GM12878 (cell line): ENCODE measurements around the gene ZDHHC14. TPM values are rescaled to one million over a fixed set of nuclear protein-coding genes. Genes with fewer than 3 reads are reported as not detected.

Experiments
- CBFB ChIP-seq: IDR thresholded peaks from 2 replicates; pipeline ENCODE4 v1.6.1; 2016; ENCODE audit warnings: antibody characterized with exemption, low read depth
- CREB1 ChIP-seq: IDR thresholded peaks from 2 replicates; pipeline ENCODE4 v1.6.1; 2012; ENCODE audit warnings: low read depth, mild to moderate bottlenecking, inconsistent platforms
- EZH2 ChIP-seq: IDR thresholded peaks from 2 replicates; pipeline ENCODE4 v1.6.1; 2012; ENCODE audit warnings: low read depth, mild to moderate bottlenecking, control low read depth, inconsistent platforms, low read length, borderline replicate concordance; ENCODE audit not compliant: control insufficient read depth
- GATAD2B ChIP-seq: fragments of 450-650 bp; conservative IDR thresholded peaks from 2 replicates; pipeline ENCODE4 v1.6.1; 2017; ENCODE audit warnings: low read depth, mild to moderate bottlenecking, moderate library complexity
- MTA2 ChIP-seq: fragments of 450-650 bp; IDR thresholded peaks from 2 replicates; pipeline ENCODE4 v1.6.1; 2016; ENCODE audit warnings: low read depth, mild to moderate bottlenecking, moderate library complexity
- NFYA ChIP-seq: IDR thresholded peaks from 2 replicates; pipeline ENCODE4 v1.6.1; 2011; ENCODE audit warnings: low read depth, mild to moderate bottlenecking, low read length, improper control_type of control experiment, borderline replicate concordance
- NRF1 ChIP-seq: conservative IDR thresholded peaks from 2 replicates; pipeline ENCODE4 v1.6.1; 2011; ENCODE audit warnings: mild to moderate bottlenecking, low read depth, low read length, improper control_type of control experiment
- PML ChIP-seq: IDR thresholded peaks from 2 replicates; pipeline ENCODE4 v1.6.1; 2012; ENCODE audit warnings: low read length, inconsistent platforms
- SRF ChIP-seq, 2 experiments: IDR thresholded peaks; 2 replicates each; pipeline ENCODE4 v1.6.1; 2011; ENCODE audit warnings: low read depth in 2 of 2, low read length in 2 of 2, mild to moderate bottlenecking in 1 of 2, moderate library complexity in 1 of 2
- TBL1XR1 ChIP-seq: IDR thresholded peaks from 2 replicates; pipeline ENCODE4 v1.6.1; 2012; ENCODE audit warnings: low read depth, low read length, improper control_type of control experiment
- YY1 ChIP-seq: IDR thresholded peaks from 2 replicates; pipeline ENCODE4 v1.6.1; 2011; ENCODE audit warnings: low read depth, mild to moderate bottlenecking, low read length
- ZZZ3 ChIP-seq: IDR thresholded peaks from 2 replicates; pipeline ENCODE4 v1.6.1; 2011; ENCODE audit warnings: low read depth; ENCODE audit not compliant: control insufficient read depth, insufficient read length
- polyA plus RNA-seq, 11 experiments: library from polyadenylated mRNA; depleted of rRNA in 4 of 11; unstranded in 6 of 11; stranded (reverse) in 5 of 11; fragments of >200 nt; fragmentation: Nextera tagmentation in 4 of 11; fragmentation: Illumina TruSeq in 1 of 11; extraction: Ambion mirVana in 4 of 11; extraction: Trizol in 1 of 11; gene quantifications; 1 replicate in 1 of 11; 2 replicates in 10 of 11; pipeline versions ENCODE4 v1.2.1 to v1.2.3, GENCODE V29; 2011 to 2016; ENCODE audit warnings: inconsistent platforms in 2 of 11, missing spikeins in 2 of 11, low read depth in 1 of 11
- total RNA-seq, 4 experiments: library from RNA; depleted of rRNA in 3 of 4; stranded (reverse); fragments of >200 nt in 3 of 4; fragmentation: Illumina TruSeq in 1 of 4; extraction: Trizol in 1 of 4; gene quantifications; 2 replicates each; pipeline versions ENCODE4 v1.2.1 to v1.2.3, GENCODE V29; 2013 to 2021
- TF ChIP-seq, protein P1 (sequence below): fragments of 450-650 bp; formaldehyde crosslinking; IDR thresholded peaks from 2 replicates; pipeline ENCODE4 v1.4.0; 2020; ENCODE audit warnings: mild to moderate bottlenecking, moderate library complexity
- TF ChIP-seq, protein P2 (sequence below): fragments of 150-350 bp; IDR thresholded peaks from 2 replicates; pipeline ENCODE4 v1.6.1; 2016; ENCODE audit warnings: low read depth, low read length
- TF ChIP-seq, protein P3 (sequence below): IDR thresholded peaks from 2 replicates; pipeline ENCODE4 v1.6.1; 2011; ENCODE audit warnings: borderline replicate concordance, low read depth, mild to moderate bottlenecking, moderate library complexity, low read length; ENCODE audit not compliant: insufficient read depth, poor library complexity, severe bottlenecking
- TF ChIP-seq, protein P4 (sequence below): fragments of 450-650 bp; IDR thresholded peaks from 2 replicates; pipeline ENCODE4 v1.6.1; 2017; ENCODE audit warnings: borderline replicate concordance

ZDHHC14 gene
- total and polyA plus RNA-seq, 10 of the 15 experiments (the other 5 are each of a cell fraction or from before 2014, with no cell fraction given) = 0.15 to 16.0 (median 0.76) TPM; not detected in 1

DNA sequence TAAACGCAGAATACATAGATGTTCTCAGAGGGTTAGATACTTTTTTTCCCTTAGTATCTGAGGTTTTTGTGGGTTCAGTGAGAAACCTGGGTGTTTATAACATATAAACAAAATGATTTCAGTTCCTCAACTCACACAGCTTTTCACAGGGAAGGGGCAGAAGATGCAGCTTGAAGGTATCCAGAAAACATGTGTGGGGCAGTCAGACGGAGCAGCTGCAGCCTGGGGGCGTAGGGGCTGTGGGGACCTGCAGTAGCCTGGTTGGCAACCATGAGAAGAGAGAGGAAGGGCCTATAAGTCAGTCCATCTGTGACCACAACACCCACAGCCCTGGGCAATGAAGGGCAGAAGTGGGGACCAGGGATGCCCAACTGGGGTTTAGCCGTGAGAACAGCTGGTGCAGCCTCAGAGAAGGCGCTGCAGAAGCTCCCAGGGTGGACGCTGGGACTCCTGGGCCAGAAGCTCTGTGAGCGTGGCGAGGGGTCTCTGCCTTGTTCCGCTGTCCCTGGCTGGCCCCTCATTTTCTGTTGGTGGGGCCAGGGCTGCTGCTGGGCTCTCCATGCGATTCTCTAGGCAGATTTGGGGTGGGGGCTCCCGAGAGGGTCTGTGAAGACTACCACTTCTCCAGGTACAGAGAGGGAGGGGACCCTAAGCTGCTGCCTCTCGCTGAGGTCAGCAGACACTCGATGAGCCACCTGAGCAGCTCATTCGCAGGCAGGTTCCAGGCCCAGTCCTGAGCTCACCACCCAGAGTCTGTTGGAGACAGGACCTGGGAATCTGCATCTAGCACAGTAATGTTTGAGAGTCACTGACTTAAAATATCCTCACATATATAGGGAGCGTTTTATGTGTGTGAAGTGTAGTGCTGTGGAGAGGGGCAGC is 181.2 kb downstream of the ZDHHC14 start (continued):
- TF ChIP-seq, protein P1, sequence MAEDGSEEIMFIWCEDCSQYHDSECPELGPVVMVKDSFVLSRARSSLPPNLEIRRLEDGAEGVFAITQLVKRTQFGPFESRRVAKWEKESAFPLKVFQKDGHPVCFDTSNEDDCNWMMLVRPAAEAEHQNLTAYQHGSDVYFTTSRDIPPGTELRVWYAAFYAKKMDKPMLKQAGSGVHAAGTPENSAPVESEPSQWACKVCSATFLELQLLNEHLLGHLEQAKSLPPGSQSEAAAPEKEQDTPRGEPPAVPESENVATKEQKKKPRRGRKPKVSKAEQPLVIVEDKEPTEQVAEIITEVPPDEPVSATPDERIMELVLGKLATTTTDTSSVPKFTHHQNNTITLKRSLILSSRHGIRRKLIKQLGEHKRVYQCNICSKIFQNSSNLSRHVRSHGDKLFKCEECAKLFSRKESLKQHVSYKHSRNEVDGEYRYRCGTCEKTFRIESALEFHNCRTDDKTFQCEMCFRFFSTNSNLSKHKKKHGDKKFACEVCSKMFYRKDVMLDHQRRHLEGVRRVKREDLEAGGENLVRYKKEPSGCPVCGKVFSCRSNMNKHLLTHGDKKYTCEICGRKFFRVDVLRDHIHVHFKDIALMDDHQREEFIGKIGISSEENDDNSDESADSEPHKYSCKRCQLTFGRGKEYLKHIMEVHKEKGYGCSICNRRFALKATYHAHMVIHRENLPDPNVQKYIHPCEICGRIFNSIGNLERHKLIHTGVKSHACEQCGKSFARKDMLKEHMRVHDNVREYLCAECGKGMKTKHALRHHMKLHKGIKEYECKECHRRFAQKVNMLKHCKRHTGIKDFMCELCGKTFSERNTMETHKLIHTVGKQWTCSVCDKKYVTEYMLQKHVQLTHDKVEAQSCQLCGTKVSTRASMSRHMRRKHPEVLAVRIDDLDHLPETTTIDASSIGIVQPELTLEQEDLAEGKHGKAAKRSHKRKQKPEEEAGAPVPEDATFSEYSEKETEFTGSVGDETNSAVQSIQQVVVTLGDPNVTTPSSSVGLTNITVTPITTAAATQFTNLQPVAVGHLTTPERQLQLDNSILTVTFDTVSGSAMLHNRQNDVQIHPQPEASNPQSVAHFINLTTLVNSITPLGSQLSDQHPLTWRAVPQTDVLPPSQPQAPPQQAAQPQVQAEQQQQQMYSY (CRISPR knock-in tag) = no peak
- TF ChIP-seq CBFB (peak; percentile 93), NFYA (no peak), EZH2 (no peak), GATAD2B (peak; percentile 99), PML (no peak), SRF (IDR thresholded peaks at IDR 0.05; ENCODE audit: low read depth in 2 of 2, low read length in 2 of 2) (no peak), NRF1 (no peak), TBL1XR1 (peak; percentile 59; the same call in 1 of the 2 replicates), ZZZ3 (no peak), YY1 (peak; percentile 34; the same call in 1 of the 2 replicates), CREB1 (no peak), MTA2 (peak; percentile 89)
- TF ChIP-seq, protein P2, sequence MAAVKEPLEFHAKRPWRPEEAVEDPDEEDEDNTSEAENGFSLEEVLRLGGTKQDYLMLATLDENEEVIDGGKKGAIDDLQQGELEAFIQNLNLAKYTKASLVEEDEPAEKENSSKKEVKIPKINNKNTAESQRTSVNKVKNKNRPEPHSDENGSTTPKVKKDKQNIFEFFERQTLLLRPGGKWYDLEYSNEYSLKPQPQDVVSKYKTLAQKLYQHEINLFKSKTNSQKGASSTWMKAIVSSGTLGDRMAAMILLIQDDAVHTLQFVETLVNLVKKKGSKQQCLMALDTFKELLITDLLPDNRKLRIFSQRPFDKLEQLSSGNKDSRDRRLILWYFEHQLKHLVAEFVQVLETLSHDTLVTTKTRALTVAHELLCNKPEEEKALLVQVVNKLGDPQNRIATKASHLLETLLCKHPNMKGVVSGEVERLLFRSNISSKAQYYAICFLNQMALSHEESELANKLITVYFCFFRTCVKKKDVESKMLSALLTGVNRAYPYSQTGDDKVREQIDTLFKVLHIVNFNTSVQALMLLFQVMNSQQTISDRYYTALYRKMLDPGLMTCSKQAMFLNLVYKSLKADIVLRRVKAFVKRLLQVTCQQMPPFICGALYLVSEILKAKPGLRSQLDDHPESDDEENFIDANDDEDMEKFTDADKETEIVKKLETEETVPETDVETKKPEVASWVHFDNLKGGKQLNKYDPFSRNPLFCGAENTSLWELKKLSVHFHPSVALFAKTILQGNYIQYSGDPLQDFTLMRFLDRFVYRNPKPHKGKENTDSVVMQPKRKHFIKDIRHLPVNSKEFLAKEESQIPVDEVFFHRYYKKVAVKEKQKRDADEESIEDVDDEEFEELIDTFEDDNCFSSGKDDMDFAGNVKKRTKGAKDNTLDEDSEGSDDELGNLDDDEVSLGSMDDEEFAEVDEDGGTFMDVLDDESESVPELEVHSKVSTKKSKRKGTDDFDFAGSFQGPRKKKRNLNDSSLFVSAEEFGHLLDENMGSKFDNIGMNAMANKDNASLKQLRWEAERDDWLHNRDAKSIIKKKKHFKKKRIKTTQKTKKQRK = no peak
- TF ChIP-seq, protein P3, sequence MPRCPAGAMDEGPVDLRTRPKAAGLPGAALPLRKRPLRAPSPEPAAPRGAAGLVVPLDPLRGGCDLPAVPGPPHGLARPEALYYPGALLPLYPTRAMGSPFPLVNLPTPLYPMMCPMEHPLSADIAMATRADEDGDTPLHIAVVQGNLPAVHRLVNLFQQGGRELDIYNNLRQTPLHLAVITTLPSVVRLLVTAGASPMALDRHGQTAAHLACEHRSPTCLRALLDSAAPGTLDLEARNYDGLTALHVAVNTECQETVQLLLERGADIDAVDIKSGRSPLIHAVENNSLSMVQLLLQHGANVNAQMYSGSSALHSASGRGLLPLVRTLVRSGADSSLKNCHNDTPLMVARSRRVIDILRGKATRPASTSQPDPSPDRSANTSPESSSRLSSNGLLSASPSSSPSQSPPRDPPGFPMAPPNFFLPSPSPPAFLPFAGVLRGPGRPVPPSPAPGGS = no peak
- TF ChIP-seq, protein P4, sequence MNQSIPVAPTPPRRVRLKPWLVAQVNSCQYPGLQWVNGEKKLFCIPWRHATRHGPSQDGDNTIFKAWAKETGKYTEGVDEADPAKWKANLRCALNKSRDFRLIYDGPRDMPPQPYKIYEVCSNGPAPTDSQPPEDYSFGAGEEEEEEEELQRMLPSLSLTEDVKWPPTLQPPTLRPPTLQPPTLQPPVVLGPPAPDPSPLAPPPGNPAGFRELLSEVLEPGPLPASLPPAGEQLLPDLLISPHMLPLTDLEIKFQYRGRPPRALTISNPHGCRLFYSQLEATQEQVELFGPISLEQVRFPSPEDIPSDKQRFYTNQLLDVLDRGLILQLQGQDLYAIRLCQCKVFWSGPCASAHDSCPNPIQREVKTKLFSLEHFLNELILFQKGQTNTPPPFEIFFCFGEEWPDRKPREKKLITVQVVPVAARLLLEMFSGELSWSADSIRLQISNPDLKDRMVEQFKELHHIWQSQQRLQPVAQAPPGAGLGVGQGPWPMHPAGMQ = no peak
